Measurements from ENCODE around the gene MINDY4.
"Not testable (repeated sequence)": the region's sequence is repeated elsewhere in the genome, so short reads cannot be mapped to it uniquely, and the experiment has no call there.

The MINDY4 gene

DNA sequence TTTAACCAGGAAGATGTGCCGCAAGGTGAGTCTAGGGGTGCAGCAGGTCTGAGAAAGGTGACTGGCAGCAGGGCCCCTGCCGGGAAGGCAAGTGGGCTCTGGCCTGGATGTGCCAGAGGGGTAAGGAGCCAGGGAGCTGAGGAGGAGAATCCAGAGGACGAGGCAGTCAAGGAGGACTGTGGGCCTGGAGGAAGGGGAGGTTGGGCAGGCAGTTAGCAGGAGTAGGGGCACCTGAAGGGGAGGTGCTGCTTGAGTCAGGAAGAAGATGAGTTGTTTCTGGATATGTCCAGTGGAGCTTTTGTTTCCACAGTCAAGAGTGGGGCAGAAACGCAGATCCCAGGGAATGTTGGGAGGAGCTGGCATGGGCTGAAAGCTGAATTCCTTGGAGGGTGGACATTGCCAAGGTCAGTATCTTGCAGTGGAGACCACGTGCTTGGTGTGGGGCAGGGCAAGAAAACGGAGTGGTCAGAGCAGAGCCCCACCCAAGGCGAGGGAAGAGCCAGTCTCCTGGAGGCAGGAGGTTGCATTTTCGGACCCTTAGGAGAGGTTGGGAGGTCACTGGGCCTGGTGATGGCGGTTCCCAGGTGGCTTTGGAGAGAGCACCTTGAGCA is 34.0 kb downstream of the MINDY4 start:
- Histone ChIP-seq H3K4me1 (ENCODE audit: control insufficient read depth, insufficient read depth, low read length) (no peaks in the 10 kb centered on the region), H3K27ac (ENCODE audit: low read length) (no peak overlapping the region), H3K36me3 (ENCODE audit: control insufficient read depth, insufficient read depth, low read length) (no peaks in the 10 kb centered on the region), H3K9me3 (ENCODE audit: control insufficient read depth, insufficient read depth, low read length) (no peaks in the 10 kb centered on the region), H3K4me3 (ENCODE audit: low read length) (no peak overlapping the region), H3K27me3 (ENCODE audit: control insufficient read depth, insufficient read depth, low read length) (no peaks in the 10 kb centered on the region)
- WGBS (ENCODE audit: insufficient coverage, insufficient read length) = no CpG with 5 or more reads among the region's 9 CpGs
- no peak for DNase-seq (ENCODE audit: low read depth, low spot score)

DNA sequence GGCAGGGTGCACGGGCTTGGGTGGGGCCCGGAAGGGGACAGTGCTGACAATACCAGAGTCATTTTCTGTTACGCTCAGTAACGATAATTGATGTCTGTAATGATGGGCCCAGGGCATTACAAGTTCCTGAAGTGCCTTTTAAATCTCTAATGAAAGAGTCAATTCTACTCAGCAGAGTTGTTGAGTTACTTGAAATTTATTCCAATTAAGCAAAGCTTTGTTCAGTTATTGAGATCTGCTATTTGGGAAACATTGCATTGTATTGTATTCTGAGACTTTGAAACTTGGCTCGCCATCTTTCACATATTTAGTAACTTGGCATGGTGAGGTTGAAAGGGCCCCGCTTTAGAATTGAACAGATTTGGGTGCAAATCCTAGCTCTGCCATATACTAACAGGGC is 34.7 kb downstream of the MINDY4 start:
- no peaks in the 10 kb centered on the region for H3K9me3 ChIP-seq (ENCODE audit: control insufficient read depth, insufficient read depth, low read length)
- no peak overlapping the region for H3K4me3 ChIP-seq (ENCODE audit: low read length)
- H3K27me3 ChIP-seq (ENCODE audit: control insufficient read depth, insufficient read depth, low read length) = no peaks in the 10 kb centered on the region
- H3K36me3 ChIP-seq (ENCODE audit: control insufficient read depth, insufficient read depth, low read length) = no peaks in the 10 kb centered on the region
- no peaks in the 10 kb centered on the region for H3K4me1 ChIP-seq (ENCODE audit: control insufficient read depth, insufficient read depth, low read length)
- no peak overlapping the region for H3K27ac ChIP-seq (ENCODE audit: low read length)
- no CpG with 5 or more reads among the region's 6 CpGs for WGBS (ENCODE audit: insufficient coverage, insufficient read length)
- DNase-seq (ENCODE audit: low read depth, low spot score) = no peak

DNA sequence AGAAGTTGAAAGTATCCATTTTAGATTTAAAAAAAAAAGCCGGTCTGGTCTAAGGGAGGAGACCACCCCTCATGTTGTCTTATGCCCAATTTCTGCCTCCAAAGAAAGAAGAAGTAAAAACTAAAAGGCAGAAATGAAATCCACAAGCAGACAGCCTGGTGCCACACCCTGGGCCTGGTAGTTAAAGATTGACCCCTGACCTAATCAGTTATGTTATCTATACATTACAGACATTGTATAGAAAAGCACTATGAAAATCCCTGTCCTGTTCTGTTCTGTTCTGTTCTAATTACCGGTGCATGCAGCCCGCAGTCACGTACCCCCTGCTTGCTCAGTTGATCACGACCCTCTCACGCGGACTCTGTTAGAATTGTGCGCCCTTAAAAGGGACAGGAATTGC is 36.3 kb downstream of the MINDY4 start:
- not testable (repeated sequence) for H3K27me3 ChIP-seq (ENCODE audit: control insufficient read depth, insufficient read depth, low read length); H3K4me3 ChIP-seq (ENCODE audit: low read length); H3K4me1 ChIP-seq (ENCODE audit: control insufficient read depth, insufficient read depth, low read length); H3K36me3 ChIP-seq (ENCODE audit: control insufficient read depth, insufficient read depth, low read length); DNase-seq (ENCODE audit: low read depth, low spot score); H3K27ac ChIP-seq (ENCODE audit: low read length); H3K9me3 ChIP-seq (ENCODE audit: control insufficient read depth, insufficient read depth, low read length)
- WGBS (ENCODE audit: insufficient coverage, insufficient read length) = no CpG with 5 or more reads among the region's 8 CpGs

DNA sequence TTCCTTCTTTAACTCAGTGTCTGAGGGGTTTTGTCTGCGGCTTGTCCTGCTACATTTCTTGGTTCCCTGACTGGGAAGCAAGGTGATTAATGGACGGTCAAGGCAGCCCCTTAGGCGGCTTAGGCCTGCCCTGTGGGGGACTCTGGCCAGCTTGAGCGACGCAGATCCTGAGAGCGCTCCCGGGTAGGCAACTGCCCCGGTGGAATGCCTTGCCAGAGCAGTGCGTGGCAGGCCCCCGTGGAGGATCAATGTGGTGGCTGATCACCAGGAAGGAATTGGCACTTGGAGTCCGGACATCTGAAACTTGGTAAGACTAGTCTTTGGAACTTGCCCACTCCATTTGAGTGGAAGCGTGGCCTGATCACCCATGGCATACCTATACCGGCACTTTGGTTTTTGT is 36.7 kb downstream of the MINDY4 start:
- DNase-seq (ENCODE audit: low read depth, low spot score); H3K27ac ChIP-seq (ENCODE audit: low read length); H3K4me3 ChIP-seq (ENCODE audit: low read length); H3K9me3 ChIP-seq (ENCODE audit: control insufficient read depth, insufficient read depth, low read length); H3K36me3 ChIP-seq (ENCODE audit: control insufficient read depth, insufficient read depth, low read length); H3K4me1 ChIP-seq (ENCODE audit: control insufficient read depth, insufficient read depth, low read length); H3K27me3 ChIP-seq (ENCODE audit: control insufficient read depth, insufficient read depth, low read length): not testable (repeated sequence)
- WGBS (ENCODE audit: insufficient coverage, insufficient read length) = no CpG with 5 or more reads among the region's 13 CpGs

DNA sequence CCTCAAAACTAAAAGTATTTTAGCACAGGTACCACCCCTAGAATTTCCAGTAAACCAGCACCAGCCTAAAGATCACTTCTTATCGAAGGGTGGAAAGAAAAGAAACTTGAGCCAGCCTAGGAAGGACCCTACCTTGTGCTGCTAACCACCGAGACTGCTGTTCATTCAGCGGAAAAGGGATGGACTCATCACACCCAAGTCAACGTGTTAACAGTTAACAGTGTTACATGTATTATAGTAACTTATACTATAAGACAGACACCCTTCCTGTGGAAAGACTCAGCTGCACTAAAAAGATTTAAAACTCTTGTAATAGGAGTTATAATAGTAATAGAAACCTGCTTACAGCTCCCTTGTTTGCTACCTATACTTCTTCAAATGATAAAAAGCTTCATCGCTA is 39.8 kb downstream of the MINDY4 start:
- no peaks in the 10 kb centered on the region for H3K27me3 ChIP-seq (ENCODE audit: control insufficient read depth, insufficient read depth, low read length)
- no peak overlapping the region for H3K27ac ChIP-seq (ENCODE audit: low read length)
- no CpG with 5 or more reads among the region's 5 CpGs for WGBS (ENCODE audit: insufficient coverage, insufficient read length)
- H3K9me3 ChIP-seq (ENCODE audit: control insufficient read depth, insufficient read depth, low read length) = no peaks in the 10 kb centered on the region
- no peaks in the 10 kb centered on the region; the same call in 1 of the 2 replicates for H3K4me1 ChIP-seq (ENCODE audit: control insufficient read depth, insufficient read depth, low read length)
- no peak overlapping the region for H3K4me3 ChIP-seq (ENCODE audit: low read length)
- DNase-seq (ENCODE audit: low read depth, low spot score) = no peak
- no peaks in the 10 kb centered on the region for H3K36me3 ChIP-seq (ENCODE audit: control insufficient read depth, insufficient read depth, low read length)

DNA sequence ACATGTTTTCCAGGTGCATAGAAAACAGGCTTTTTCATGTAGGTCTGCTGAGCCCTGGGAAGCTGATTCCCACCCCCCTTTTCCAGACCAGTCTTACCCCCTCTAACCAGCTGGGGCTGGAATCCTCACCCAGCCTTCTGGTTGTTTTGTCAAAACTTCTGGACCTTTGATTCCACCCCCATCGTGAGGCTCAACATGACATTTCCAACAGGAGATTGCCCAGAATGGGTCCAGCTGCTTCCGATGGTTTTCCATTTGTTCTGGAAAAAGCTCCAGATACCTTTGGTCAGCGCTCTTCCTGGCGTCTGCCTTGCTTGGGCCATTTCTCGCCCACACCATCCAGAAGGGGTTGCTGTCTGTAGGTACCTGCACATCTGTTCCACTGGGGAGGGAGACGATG is 41.5 kb downstream of the MINDY4 start:
- Histone ChIP-seq H3K9me3 (ENCODE audit: control insufficient read depth, insufficient read depth, low read length) (no peaks in the 10 kb centered on the region), H3K27ac (ENCODE audit: low read length) (no peak overlapping the region), H3K4me3 (ENCODE audit: low read length) (no peak overlapping the region), H3K4me1 (ENCODE audit: control insufficient read depth, insufficient read depth, low read length) (no peaks in the 10 kb centered on the region; the same call in 1 of the 2 replicates), H3K36me3 (ENCODE audit: control insufficient read depth, insufficient read depth, low read length) (no peaks in the 10 kb centered on the region), H3K27me3 (ENCODE audit: control insufficient read depth, insufficient read depth, low read length) (no peaks in the 10 kb centered on the region)
- no peak for DNase-seq (ENCODE audit: low read depth, low spot score)
- WGBS (ENCODE audit: insufficient coverage, insufficient read length) = no CpG with 5 or more reads among the region's 6 CpGs

DNA sequence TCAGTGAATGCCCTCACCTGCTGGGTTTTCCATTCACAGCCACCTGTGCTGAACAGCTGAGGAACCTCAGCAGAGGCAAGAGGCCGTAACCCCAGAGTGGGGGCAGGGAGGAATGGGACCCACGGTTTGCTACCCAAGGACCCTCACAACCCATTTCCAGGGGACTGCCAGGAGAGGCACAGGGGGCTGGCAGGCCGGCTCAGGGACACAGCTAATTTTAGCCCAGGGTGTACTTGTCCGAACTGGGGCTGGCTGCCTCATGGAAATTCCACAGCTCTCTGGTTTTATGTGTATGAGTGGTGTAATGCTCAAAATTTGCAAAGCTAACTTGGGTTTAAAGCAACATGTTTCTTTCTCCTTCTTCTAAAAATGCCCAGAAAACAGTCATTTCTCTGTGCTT is 42.2 kb downstream of the MINDY4 start:
- Histone ChIP-seq H3K27me3 (ENCODE audit: control insufficient read depth, insufficient read depth, low read length) (no peaks in the 10 kb centered on the region), H3K27ac (ENCODE audit: low read length) (no peak overlapping the region), H3K9me3 (ENCODE audit: control insufficient read depth, insufficient read depth, low read length) (no peaks in the 10 kb centered on the region), H3K36me3 (ENCODE audit: control insufficient read depth, insufficient read depth, low read length) (no peaks in the 10 kb centered on the region), H3K4me3 (ENCODE audit: low read length) (no peak overlapping the region), H3K4me1 (ENCODE audit: control insufficient read depth, insufficient read depth, low read length) (no peaks in the 10 kb centered on the region; the same call in 1 of the 2 replicates)
- DNase-seq (ENCODE audit: low read depth, low spot score) = no peak
- no CpG with 5 or more reads among the region's 4 CpGs for WGBS (ENCODE audit: insufficient coverage, insufficient read length)

DNA sequence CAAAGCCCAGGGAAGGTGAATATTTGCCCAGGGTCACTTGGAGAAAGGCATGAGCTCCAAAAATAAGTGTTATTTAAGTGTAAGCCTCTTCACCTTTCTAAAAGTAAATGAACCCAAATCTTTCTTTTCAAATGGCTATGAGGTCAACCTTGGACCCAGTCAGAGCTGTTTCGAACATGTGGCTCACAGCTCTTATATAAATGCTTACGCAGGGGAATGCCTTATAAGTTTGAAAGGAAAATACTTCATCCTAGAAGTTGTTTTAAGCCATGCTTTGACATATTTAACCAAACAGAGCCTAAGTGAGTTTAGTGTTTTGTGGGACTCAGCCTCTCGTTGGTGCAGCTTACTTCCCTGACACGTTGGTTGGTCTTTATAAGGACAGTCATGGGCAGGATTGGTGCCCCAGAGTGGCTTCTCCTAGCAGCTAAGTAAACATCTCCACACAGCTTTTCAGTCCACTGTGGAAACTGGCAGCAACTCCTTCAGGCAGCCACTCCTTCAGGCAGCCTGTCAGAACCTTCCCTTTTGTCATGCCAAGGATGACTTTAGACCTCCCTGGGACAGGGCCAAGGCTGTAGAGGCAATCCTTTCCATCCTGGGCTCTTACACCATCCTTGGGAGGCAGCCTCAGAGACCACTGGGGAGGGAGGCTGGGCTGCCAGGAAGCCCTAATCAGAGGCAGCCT is 43.6 kb downstream of the MINDY4 start:
- no peak overlapping the region for H3K27ac ChIP-seq (ENCODE audit: low read length)
- no peaks in the 10 kb centered on the region; the same call in 1 of the 2 replicates for H3K4me1 ChIP-seq (ENCODE audit: control insufficient read depth, insufficient read depth, low read length)
- no peaks in the 10 kb centered on the region for H3K27me3 ChIP-seq (ENCODE audit: control insufficient read depth, insufficient read depth, low read length)
- H3K36me3 ChIP-seq (ENCODE audit: control insufficient read depth, insufficient read depth, low read length) = no peaks in the 10 kb centered on the region
- no CpG with 5 or more reads among the region's 4 CpGs for WGBS (ENCODE audit: insufficient coverage, insufficient read length)
- H3K9me3 ChIP-seq (ENCODE audit: control insufficient read depth, insufficient read depth, low read length) = no peaks in the 10 kb centered on the region
- no peak for DNase-seq (ENCODE audit: low read depth, low spot score)
- H3K4me3 ChIP-seq (ENCODE audit: low read length) = no peak overlapping the region

DNA sequence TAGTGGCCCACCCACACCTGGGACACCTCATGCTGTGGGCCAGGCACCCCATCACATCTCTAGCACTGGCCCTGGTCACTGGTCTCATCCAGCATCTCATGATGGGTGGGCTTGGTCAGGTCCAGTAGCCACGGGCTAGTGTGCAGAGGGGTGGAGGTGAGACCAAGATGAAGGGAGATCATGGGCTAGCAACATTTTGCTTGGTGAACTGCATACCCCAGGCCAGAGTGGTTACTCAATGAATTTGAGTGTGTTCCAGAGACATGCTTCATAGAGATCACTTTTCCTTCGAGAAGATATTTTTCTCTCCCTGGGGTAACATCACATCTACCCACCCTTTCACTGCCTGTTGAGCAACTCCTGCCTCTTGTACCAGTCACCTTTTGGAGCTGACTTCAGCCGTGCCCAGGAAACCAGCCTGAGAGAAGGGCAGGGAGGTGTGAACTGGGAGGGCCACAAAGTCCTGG is 44.2 kb downstream of the MINDY4 start:
- WGBS (ENCODE audit: insufficient coverage, insufficient read length) = no CpG with 5 or more reads among the region's 3 CpGs
- no peaks in the 10 kb centered on the region for H3K36me3 ChIP-seq (ENCODE audit: control insufficient read depth, insufficient read depth, low read length)
- H3K4me3 ChIP-seq (ENCODE audit: low read length) = no peak overlapping the region
- H3K27me3 ChIP-seq (ENCODE audit: control insufficient read depth, insufficient read depth, low read length) = no peaks in the 10 kb centered on the region
- no peaks in the 10 kb centered on the region; the same call in 1 of the 2 replicates for H3K4me1 ChIP-seq (ENCODE audit: control insufficient read depth, insufficient read depth, low read length)
- no peak for DNase-seq (ENCODE audit: low read depth, low spot score)
- no peaks in the 10 kb centered on the region for H3K9me3 ChIP-seq (ENCODE audit: control insufficient read depth, insufficient read depth, low read length)
- H3K27ac ChIP-seq (ENCODE audit: low read length) = no peak overlapping the region

DNA sequence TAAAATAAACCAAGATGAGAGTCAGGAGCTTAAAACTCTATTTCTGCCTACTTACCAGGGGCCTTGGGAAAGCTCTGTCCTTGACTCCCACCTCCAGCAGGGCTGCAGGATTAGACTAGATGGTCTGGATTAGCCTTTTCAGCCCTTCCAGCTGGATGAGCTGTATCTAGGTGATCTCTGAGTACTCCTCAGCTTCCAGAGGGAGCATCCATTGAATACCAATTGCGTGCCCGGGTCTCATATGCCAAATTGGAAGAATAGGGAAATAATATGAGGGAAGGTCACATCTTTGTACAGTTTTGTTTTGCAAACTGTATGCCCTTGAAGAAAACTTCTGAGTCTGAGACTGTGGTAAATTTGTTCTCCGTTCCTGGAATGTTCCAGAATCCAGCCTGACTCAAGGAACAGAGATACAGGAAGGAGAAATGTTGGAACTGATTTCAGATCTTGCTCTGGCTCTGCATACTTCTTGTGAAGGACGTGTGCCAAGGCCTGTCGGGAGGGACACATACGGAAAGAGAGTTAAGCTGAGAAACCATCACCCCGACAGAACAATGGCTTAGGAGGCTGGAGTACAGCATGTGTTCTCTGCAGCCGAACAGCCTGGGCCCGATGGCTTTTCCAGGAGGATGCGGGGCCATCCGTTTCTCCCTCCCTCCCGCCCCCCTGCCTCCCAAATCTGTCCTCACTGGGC is 44.9 kb downstream of the MINDY4 start:
- whole genome bisulfite sequencing (ENCODE audit: insufficient coverage, insufficient read length) = no CpG with 5 or more reads among the region's 12 CpGs
- H3K27ac ChIP-seq (ENCODE audit: low read length) = no peak overlapping the region
- H3K27me3 ChIP-seq (ENCODE audit: control insufficient read depth, insufficient read depth, low read length) = no peaks in the 10 kb centered on the region
- no peaks in the 10 kb centered on the region for H3K36me3 ChIP-seq (ENCODE audit: control insufficient read depth, insufficient read depth, low read length)
- no peak overlapping the region for H3K4me3 ChIP-seq (ENCODE audit: low read length)
- H3K4me1 ChIP-seq (ENCODE audit: control insufficient read depth, insufficient read depth, low read length) = no peaks in the 10 kb centered on the region; the same call in 1 of the 2 replicates
- H3K9me3 ChIP-seq (ENCODE audit: control insufficient read depth, insufficient read depth, low read length) = no peaks in the 10 kb centered on the region
- DNase-seq (ENCODE audit: low read depth, low spot score) = no peak

Data from iPS DF 6.9 (cell line).